GM18909 (cell line): ENCODE data around the gene OR13C9.
"Not testable (repeated sequence)": the region's sequence is repeated elsewhere in the genome, so short reads cannot be mapped to it uniquely, and the experiment has no call there.

ENCODE experiments used
- ATAC-seq: cut with Tn5 transposase; IDR thresholded peaks from one replicate; pipeline ENCODE4 v1.9.1; 2021; ENCODE audit warnings: mild to moderate bottlenecking; ENCODE audit not compliant: unreplicated experiment, poor library complexity

OR13C9 gene

GRCh38 chr9:104618104-104618503, at the start of gene OR13C9:
Gene OR13C9, minus strand, starts transcription at chr9:104618204. Its CDS starts 0 bp downstream, at chr9:104618204.
- ATAC-seq: no peak

- no peak for ATAC-seq
Measured at GRCh38 chr9:104658496-104659195, 40.6 kb upstream of the OR13C9 start.

GRCh38 chr9:104635456-104635855, 17.5 kb upstream of the OR13C9 start:
- ATAC-seq: no peak

- ATAC-seq: no peak
Measured at GRCh38 chr9:104633976-104634520, 16.0 kb upstream of the OR13C9 start.

- not testable (repeated sequence) for ATAC-seq
Measured at GRCh38 chr9:104625964-104626363, 8.0 kb upstream of the OR13C9 start.

- peak; percentile 37 for ATAC-seq
Measured at GRCh38 chr9:104617418-104617817, 586 bp downstream of the OR13C9 start.

- ATAC-seq: no peak
Measured at GRCh38 chr9:104611213-104611612, 6.8 kb downstream of the OR13C9 start.

GRCh38 chr9:104608336-104608735, 9.7 kb downstream of the OR13C9 start:
- no peak for ATAC-seq

GRCh38 chr9:104606152-104606551, 11.9 kb downstream of the OR13C9 start:
- no peak for ATAC-seq

- ATAC-seq: not testable (repeated sequence)
Measured at GRCh38 chr9:104605527-104605926, 12.5 kb downstream of the OR13C9 start, which contains the start of gene OR13C2. Gene OR13C2, minus strand, starts transcription at chr9:104605627. Its CDS starts 0 bp downstream, at chr9:104605627.

GRCh38 chr9:104604801-104605200, 13.2 kb downstream of the OR13C9 start:
- peak; percentile 86 for ATAC-seq

GRCh38 chr9:104599313-104599712, 18.7 kb downstream of the OR13C9 start, which contains the start of gene OR13C5:
Gene OR13C5, minus strand, starts transcription at chr9:104599413. Its CDS starts 0 bp downstream, at chr9:104599413.
- ATAC-seq: not testable (repeated sequence)

GRCh38 chr9:104598749-104599148, 19.3 kb downstream of the OR13C9 start:
- not testable (repeated sequence) for ATAC-seq

GRCh38 chr9:104589626-104590025, 28.4 kb downstream of the OR13C9 start:
- no peak for ATAC-seq

GRCh38 chr9:104586496-104587180, 31.4 kb downstream of the OR13C9 start:
- ATAC-seq: no peak

- ATAC-seq: no peak
Measured at GRCh38 chr9:104580562-104580961, 37.4 kb downstream of the OR13C9 start.

- no peak for ATAC-seq
Measured at GRCh38 chr9:104577263-104577662, 40.7 kb downstream of the OR13C9 start.

- no peak for ATAC-seq
Measured at GRCh38 chr9:104575456-104575855, 42.5 kb downstream of the OR13C9 start.

- no peak for ATAC-seq
Measured at GRCh38 chr9:104572612-104573011, 45.4 kb downstream of the OR13C9 start.

- ATAC-seq: no peak
Measured at GRCh38 chr9:104568868-104569267, 49.1 kb downstream of the OR13C9 start, which contains the start of gene OR13C8. Gene OR13C8, plus strand, starts transcription at chr9:104569168. Its CDS starts 0 bp downstream, at chr9:104569168.
